ENCODE measurements around the gene FKBP2.

DNA sequence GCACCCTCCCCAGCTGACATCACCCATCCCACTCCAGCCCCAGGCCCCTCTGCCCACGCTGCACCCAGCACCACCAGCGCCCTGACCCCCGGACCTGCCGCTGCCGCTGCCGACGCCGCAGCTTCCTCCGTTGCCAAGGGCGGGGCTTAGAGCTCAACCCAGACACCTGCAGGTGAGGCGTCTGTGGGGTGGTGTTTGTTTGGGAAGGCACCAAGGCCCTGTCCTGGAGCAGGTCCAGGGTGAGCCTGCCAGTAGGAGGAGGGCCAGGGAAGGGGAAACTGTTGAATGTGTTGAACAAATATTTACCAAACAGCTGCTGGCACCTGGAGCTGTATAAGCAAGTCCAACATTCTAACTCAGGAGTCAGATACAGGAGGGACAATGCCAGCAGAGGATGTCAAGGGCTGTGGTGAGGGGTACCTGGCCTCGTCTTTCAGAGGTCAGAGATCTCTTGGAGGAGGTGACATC lies 3.4 kb upstream of the FKBP2 start:
- TF ChIP-seq CTCF (IDR thresholded peaks at IDR 0.05; ENCODE audit: low read length) (no peak), EZH2 (IDR thresholded peaks at IDR 0.05; ENCODE audit: borderline replicate concordance, low read length) (no peak)

Measured in OCI-LY1 (cell line).